ENCODE results near the gene FYN.
"Not testable (repeated sequence)": the region's sequence is repeated elsewhere in the genome, so short reads cannot be mapped to it uniquely, and the experiment has no call there.

The FYN gene

GRCh38 chr6:111873178-111874024, at the start of gene FYN:
FYN (minus strand) TSS chr6:111873452; CDS start chr6:111720051, 153,401 bp downstream.
- DNase-seq, result peak; percentile 64

GRCh38 chr6:111922454-111923297, 49.4 kb upstream of the FYN start:
- DNase-seq, result no peak

GRCh38 chr6:111921103-111921502, 47.9 kb upstream of the FYN start:
- DNase-seq, result no peak

GRCh38 chr6:111920578-111920977, 47.3 kb upstream of the FYN start:
- DNase-seq, result no peak

DNA sequence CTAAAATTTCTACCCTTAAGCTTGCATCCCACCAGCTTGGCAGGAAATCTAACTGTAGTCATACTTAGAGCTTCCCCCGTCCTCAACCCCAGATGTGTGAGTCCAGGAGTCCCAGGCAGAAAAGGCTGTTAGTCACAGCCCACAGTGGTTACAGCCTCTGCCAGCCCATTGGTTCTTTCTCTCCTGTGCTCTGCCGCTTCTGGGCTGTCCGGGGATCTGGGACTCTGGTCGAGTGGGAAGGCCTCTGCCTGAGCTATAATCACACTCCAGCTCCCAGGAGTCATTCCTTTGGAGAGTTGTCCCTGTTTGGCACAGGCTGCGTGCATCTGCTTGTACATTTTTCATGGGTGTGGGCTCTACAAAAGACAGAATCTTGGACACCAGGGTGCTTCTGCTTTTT, 45.6 kb upstream of the FYN start:
- no peak for DNase-seq

- no peak for DNase-seq
These were observed 43.5 kb upstream of the FYN start for GRCh38 chr6:111916747-111917146.

DNA sequence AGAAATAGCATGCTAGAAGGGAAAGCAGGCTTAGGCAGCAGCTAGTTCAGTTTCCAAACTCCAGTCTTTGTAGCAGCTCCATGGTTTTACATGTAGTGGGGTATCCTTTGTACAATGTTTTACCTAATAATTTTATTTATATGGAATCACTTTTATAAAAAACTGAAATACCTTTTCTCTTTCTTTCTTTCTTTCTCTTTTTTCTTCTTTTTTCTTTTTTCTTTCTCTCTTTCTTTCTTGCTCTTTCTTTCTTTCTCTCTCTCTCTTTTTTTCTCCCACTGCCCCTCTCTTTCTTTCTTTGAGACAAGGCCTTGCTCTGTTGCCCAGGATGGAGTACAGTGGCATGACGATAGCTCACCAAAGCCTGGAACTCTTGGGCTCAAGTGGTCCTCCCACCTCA, 41.4 kb upstream of the FYN start:
- DNase-seq, result no peak

DNA sequence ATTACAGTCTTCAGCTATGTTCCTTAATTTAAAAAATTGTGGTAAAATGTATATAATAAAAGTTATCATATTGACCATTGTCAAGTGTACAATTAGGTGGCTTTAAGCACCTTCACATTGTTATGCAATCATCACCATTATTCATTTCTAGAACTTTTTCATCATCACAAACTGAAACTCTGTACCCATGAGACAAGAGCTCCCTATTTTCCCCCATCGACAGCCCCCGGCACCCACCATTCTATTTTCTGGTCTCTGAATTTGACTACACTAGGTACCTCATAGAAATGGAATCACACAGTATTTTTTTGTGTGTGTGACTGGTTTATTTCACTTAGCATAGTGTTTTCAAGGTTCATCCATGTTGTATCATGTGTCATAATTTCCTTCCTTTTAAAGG, 39.7 kb upstream of the FYN start:
- DNase-seq, result no peak

- no peak for DNase-seq
These were observed 38.2 kb upstream of the FYN start for GRCh38 chr6:111911428-111911827.

GRCh38 chr6:111909238-111909637, 36.0 kb upstream of the FYN start:
- no peak for DNase-seq

DNA sequence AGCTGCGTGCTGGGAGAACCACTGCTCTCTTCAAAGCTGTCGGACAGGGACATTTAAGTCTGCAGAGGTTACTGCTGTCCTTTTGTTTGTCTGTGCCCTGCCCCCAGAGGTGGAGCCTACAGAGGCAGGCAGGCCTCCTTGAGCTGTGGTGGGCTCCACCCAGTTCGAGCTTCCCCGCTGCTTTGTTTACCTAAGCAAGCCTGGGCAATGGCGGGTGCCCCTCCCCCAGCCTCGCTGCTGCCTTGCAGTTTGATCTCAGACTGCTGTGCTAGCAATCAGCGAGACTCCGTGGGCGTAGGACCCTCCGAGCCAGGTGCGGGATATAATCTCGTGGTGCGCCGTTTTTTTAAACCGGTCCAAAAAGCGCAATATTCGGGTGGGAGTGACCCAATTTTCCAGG, 35.1 kb upstream of the FYN start:
- not testable (repeated sequence) for DNase-seq

DNA sequence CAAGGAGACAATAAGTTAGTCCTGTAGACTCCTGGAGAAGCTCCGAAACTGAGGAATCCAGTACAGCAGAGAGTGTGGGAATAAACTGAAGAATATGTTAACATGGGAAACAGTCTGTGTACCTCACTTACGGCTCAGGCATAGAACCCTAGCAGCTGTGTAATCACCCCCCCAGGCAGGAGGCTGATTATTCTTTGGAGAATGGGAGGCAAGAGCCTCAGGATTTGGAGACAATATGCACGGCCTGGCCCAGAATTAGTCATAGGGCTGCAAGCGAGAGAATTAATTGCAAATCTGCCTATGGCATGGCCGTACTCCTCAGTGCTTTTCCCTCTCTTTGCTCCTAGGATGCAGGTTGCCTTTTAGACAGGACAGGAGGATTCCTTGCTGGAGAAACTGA, 27.5 kb upstream of the FYN start:
- DNase-seq, result no peak

- DNase-seq, result no peak
These were observed 26.3 kb upstream of the FYN start for GRCh38 chr6:111899531-111899930.

- no peak for DNase-seq
These were observed 25.2 kb upstream of the FYN start for GRCh38 chr6:111898452-111898851.

GRCh38 chr6:111894951-111895350, 21.7 kb upstream of the FYN start:
- no peak for DNase-seq

- DNase-seq, result no peak
These were observed 21.0 kb upstream of the FYN start for GRCh38 chr6:111894272-111894671.

- no peak for DNase-seq
These were observed 19.2 kb upstream of the FYN start for GRCh38 chr6:111892431-111892830.

GRCh38 chr6:111890988-111891387, 17.7 kb upstream of the FYN start:
- DNase-seq, result no peak

DNA sequence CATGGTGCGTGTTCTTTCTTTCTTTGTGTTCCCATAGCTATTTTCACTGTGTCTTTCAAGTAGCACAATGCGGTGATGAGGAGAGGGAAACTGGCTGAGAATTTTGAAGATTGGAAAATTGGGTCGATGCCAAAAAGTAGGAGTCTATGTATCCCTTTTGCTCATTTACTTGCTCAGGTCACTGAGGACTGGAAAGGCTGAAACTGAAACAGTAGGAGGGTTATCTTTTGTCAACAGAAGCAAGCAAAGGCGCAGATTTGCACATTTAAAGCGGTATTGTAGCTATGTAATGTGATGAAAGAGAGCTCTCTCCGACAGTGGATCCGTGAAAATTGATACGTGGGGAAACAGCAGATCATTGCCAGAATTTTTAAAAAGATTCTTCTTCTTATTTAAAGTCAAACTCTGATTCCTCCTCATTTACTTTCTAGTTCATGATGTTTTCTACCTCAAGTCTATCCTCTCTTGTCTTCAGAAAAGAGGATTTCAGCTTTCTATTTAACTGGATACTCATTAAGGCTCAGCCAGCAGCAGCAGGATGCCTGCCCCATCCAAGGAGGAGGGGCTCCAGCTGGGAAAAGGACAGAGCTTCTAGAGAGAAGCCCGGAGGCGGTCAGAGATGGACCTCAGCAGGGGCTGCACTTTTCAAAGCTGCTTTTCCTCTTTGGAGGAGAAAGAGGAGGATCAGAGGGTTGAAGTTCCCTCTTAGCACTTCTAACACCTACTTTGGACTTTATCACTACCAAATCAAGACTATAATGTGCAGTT, 15.9 kb upstream of the FYN start:
- DNase-seq, result no peak

- DNase-seq, result not testable (repeated sequence)
These were observed 13.5 kb upstream of the FYN start for GRCh38 chr6:111886793-111887192.

DNA sequence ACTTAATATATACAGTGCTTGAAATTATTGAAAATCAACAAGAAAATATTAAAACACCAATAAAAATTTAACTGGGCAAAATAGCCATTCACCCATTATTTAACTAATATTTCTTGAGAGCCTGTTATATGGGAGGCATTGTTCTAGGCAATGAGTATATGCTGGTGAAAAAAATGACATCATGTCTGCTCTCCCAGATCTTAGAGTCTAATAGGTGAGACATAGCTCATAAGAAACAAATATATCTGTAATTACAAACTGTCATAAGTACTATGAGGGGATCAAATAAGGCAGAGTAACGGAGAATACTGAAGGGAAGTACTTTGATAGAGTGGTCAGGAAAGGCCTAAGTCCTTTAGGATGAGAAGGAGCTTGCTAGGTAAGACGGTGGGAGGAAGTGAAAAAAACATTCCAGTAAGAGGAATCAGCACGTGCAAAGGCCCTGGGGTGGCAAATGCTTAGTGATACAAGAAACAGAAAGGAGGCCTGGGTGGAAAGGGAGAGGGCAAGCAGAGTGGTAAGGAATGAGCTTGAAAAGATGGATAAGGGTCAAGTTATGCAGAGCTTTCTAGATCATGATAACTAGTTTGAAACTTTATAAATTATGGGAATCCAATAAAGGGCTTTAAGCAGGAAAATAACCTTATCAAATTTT, 12.2 kb upstream of the FYN start:
- no peak for DNase-seq

DNA sequence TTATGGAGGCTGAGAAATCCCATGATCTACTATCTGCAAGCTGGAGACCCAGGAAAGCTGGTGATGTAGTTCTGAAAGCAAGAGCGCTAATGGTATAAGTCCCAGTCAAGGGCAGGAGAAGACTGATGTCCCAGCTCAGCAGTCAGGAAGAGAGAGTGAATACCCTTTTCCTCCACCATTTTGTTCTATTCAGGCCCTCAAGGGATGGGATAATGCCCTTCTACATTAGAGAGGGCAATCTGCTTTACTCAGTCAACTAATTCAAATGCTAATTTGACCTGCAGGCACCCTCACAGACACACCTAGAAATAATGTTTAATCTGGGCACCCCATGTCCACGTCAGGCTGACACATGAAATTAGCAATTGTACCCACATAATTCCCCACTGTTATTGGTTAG, 10.8 kb upstream of the FYN start:
- no peak for DNase-seq
